GM13976 (cell line): ENCODE data around the gene TOP1.

Source experiments
- DNase-seq: peaks from one replicate; pipeline ENCODE4 v3.0.0; 2012; ENCODE audit warnings: low spot score
- in situ Hi-C: fragments of 300-500 bp; cut with MboI; formaldehyde crosslinking; loops from one replicate; pipeline ENCODE4 v1.12.0; 2022; ENCODE audit warnings: low sequenced_read_pairs, mixed read lengths, inconsistent platforms; ENCODE audit not compliant: unreplicated experiment
- TF ChIP-seq, protein P1 (sequence below): IDR thresholded peaks from 2 replicates; pipeline ENCODE4 v1.5.1; 2012; ENCODE audit warnings: borderline replicate concordance, mild to moderate bottlenecking; ENCODE audit not compliant: insufficient read depth; ENCODE audit errors: extremely low read depth, missing control alignments, control extremely low read depth

The TOP1 gene

GRCh38 chr20:41140226-41141133 is 111.9 kb downstream of the TOP1 start:
- DNase-seq = no peak
- in situ Hi-C loops = no loop called here
- TF ChIP-seq, protein P1, sequence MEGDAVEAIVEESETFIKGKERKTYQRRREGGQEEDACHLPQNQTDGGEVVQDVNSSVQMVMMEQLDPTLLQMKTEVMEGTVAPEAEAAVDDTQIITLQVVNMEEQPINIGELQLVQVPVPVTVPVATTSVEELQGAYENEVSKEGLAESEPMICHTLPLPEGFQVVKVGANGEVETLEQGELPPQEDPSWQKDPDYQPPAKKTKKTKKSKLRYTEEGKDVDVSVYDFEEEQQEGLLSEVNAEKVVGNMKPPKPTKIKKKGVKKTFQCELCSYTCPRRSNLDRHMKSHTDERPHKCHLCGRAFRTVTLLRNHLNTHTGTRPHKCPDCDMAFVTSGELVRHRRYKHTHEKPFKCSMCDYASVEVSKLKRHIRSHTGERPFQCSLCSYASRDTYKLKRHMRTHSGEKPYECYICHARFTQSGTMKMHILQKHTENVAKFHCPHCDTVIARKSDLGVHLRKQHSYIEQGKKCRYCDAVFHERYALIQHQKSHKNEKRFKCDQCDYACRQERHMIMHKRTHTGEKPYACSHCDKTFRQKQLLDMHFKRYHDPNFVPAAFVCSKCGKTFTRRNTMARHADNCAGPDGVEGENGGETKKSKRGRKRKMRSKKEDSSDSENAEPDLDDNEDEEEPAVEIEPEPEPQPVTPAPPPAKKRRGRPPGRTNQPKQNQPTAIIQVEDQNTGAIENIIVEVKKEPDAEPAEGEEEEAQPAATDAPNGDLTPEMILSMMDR = no peak

DNA sequence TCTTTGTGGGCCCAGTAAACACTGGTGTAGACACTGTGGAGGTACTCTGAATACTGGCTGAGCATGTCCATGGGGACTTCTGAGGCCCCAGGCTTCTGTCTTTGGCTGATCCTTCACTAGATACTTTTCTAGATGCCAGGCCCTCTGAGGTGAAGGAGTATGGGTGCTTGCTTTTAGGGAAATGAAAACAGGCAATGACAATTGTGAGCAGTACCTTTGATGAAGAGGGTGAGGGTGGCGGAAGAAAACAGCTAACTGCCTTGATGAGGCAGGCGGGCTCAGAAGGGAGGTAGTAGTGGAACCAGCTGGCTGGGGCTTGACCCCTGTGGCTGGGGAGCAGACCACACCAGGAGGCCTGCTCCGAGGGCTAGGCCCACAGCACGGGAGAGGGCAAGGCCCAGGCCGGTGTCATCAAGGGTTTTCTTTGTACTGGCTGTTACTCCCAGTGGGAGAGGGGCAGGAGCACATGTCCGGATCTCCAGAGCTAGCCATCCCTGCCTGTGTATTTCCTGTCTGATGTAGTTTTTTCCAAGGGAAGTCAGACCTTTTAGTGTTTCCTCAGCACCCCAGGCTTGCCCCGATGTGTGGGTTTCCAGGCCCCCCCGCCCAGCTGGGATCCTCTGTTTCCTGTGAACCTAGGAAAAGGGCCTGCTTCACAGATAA is 112.7 kb downstream of the TOP1 start:
- TF ChIP-seq, protein P1 = no peak
- DNase-seq = no peak
- in situ Hi-C loops = no loop called here

DNA sequence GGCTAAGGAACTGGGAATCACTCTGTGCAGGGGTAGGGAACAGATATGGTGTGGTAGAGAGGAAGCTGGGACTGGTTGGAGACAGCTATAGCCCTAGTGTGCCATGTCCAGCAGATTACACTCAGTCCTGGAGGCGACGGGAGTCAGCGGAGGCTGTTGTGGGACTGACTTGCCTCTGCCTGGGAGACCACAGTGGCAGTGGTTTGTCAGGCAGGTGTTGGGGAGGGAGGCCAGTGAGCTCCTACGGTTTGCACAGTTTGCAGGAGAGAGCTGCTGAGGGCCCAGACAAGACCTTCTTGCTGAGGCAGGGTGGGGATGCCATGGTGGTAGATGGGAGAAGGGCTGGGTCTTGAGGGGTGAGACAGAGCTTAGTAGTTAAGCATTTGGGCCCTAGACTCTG is 113.6 kb downstream of the TOP1 start:
- DNase-seq = no peak
- in situ Hi-C loops = no loop called here
- TF ChIP-seq, protein P1 = no peak

DNA sequence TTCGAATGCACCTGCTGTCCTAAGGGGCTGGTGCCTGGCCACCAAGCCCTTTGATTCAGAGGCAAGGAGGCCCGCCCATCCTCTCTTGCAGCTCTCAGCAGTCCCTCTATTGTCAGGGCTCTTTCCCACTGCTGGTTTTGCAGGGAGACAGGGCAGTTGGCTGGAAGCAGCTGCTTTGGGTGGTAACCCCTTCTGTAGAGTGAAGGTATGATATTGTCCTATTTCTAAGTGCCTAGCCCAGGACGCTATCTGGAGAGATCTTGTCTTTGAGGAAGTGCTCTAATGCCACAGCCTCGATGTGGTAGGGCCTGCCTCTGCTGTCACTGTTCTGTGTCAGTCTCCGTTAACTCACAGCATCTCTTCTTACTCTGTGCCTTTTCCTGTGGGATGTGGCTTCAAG is 114.3 kb downstream of the TOP1 start:
- TF ChIP-seq, protein P1 = no peak

DNA sequence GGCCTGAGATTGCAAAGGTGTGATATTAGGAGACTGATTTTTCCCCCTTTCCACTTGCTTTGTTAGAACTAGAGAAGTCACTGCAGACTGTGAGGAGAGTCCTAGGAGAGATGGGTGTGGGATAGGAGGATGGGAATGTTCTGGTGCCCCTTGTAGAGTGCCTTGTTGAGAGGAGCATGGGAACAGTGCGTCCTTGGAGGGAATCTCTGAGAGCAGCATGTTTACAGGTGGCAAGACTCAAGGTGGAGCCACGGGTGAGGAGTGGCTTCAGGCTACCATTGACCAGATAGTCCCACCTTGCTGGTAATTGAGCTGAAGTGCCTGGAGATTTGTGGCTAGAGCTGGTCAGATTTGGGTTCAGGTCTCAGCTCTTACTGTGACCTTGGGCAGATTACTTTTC is 114.7 kb downstream of the TOP1 start:
- in situ Hi-C loops = no loop called here
- TF ChIP-seq, protein P1 = no peak
- DNase-seq = no peak

More for the DNA sequence above, 114.3 kb downstream of the TOP1 start:
- no peak for DNase-seq
- in situ Hi-C loops = no loop called here

GRCh38 chr20:41145317-41145716 is 116.7 kb downstream of the TOP1 start:
- TF ChIP-seq, protein P1 = no peak
- in situ Hi-C loops = no loop called here
- DNase-seq = no peak
